HCT116 (cell line): ENCODE data around the gene COL20A1. TPM values are rescaled to one million over a fixed set of nuclear protein-coding genes. Genes with fewer than 3 reads are reported as not detected.

ENCODE experiments used
- ATAC-seq: fragments of 200-7000 bp; cut with Tn5 transposase; 2 replicates; pipeline ENCODE4 v1.9.1; 2020; ENCODE audit warnings: mild to moderate bottlenecking, moderate library complexity
- BruUV-seq: library from RNA; stranded (reverse); fragments of 400-500 nt; replicated peaks from 2 replicates; lab custom pipeline; 2021; lab: Mats Ljungman, UMichigan
- CTCF ChIA-PET: fragments of 300-600 bp; sonication (Branson Sonifier 250); formaldehyde crosslinking; loops from one replicate; lab custom pipeline; 2021; ENCODE audit warnings: antibody characterized with exemption; lab: Charles Lee
- POLR2A ChIA-PET: fragments of 300-600, 350-600 bp; sonication (Branson Sonifier 250); formaldehyde crosslinking; loops from one replicate; lab custom pipeline; 2021; ENCODE audit warnings: antibody characterized with exemption; lab: Charles Lee
- RAD21 ChIA-PET, 2 experiments: fragments of 300-600 bp; sonication (Branson Sonifier 250); formaldehyde crosslinking; loops; one replicate each; lab custom pipeline; 2023; ENCODE audit warnings: low total read pairs in 2 of 2; ENCODE audit not compliant: uncharacterized antibody in 2 of 2, unreplicated experiment in 2 of 2, low non-redundant PET in 1 of 2; lab: Charles Lee
- DNase-seq: peaks from one replicate; pipeline ENCODE4 v3.0.0-alpha.2; 2010; ENCODE audit warnings: low read depth, low spot score
- H2AFZ ChIP-seq: fragments of 200-600 bp; shearing (Covaris generic), sonication (generic); 2 replicates; pipeline ENCODE4 v1.6.1; 2017; ENCODE audit warnings: low read depth, mixed run types, mixed read lengths, antibody characterized with exemption, low read length; ENCODE audit not compliant: poor library complexity, severe bottlenecking
- H3K27ac ChIP-seq: 2 replicates; pipeline ENCODE4 v1.5.1; 2012; ENCODE audit warnings: low read depth, low read length
- H3K27me3 ChIP-seq: fragments of 200-600 bp; sonication (generic); 2 replicates; pipeline ENCODE4 v1.6.1; 2016; ENCODE audit warnings: mixed run types, low read length, mixed read lengths; ENCODE audit not compliant: insufficient read depth
- H3K36me3 ChIP-seq, 2 experiments: fragments of 200-500 bp in 1 of 2; fragments of 200-600 bp in 1 of 2; sonication (Bioruptor generic) in 1 of 2; sonication (generic) in 1 of 2; 2 replicates each; pipeline versions ENCODE4 v1.5.1 to v1.6.1; 2014 to 2016; ENCODE audit warnings: low read length in 2 of 2, inconsistent platforms in 1 of 2, mixed read lengths in 1 of 2, mixed run types in 1 of 2; ENCODE audit not compliant: insufficient read depth in 2 of 2, control insufficient read depth in 1 of 2
- H3K4me1 ChIP-seq, 2 experiments: fragments of 200-600 bp in 1 of 2; sonication (generic) in 1 of 2; 2 replicates each; pipeline versions ENCODE4 v1.5.1 to v1.6.1; 2012 to 2017; ENCODE audit warnings: low read length in 2 of 2, inconsistent platforms in 1 of 2, mild to moderate bottlenecking in 1 of 2, mixed read lengths in 1 of 2, mixed run types in 1 of 2, moderate library complexity in 1 of 2; ENCODE audit not compliant: insufficient read depth in 2 of 2, control insufficient read depth in 1 of 2
- H3K4me2 ChIP-seq: fragments of 200-600 bp; sonication (generic); 2 replicates; pipeline ENCODE4 v1.6.1; 2017; ENCODE audit warnings: mixed run types, low read length, mixed read lengths
- H3K4me3 ChIP-seq, 2 experiments: fragments of 200-600 bp in 1 of 2; sonication (generic) in 1 of 2; replicated peaks in 1 of 2; 2 replicates each; pipeline ENCODE4 v1.5.1; 2011 to 2016; ENCODE audit warnings: low read length in 2 of 2, control low read depth in 1 of 2, low read depth in 1 of 2, mild to moderate bottlenecking in 1 of 2, mixed read lengths in 1 of 2, mixed run types in 1 of 2
- H3K79me2 ChIP-seq: fragments of 200-600 bp; sonication (generic); 2 replicates; pipeline ENCODE4 v1.6.1; 2017; ENCODE audit warnings: mild to moderate bottlenecking, mixed run types, low read length, moderate library complexity, mixed read lengths; ENCODE audit not compliant: insufficient read depth
- H3K9ac ChIP-seq: fragments of 200-600 bp; sonication (generic); 2 replicates; pipeline ENCODE4 v1.6.1; 2016; ENCODE audit warnings: low read length, mixed read lengths
- H3K9me2 ChIP-seq: fragments of 200-600 bp; sonication (generic), shearing (Covaris generic); 2 replicates; pipeline ENCODE4 v1.6.1; 2017; ENCODE audit warnings: mixed run types, mild to moderate bottlenecking, moderate library complexity; ENCODE audit not compliant: insufficient read depth
- H3K9me3 ChIP-seq, 2 experiments: fragments of 200-500 bp in 1 of 2; fragments of 200-600 bp in 1 of 2; sonication (Bioruptor generic) in 1 of 2; sonication (generic) in 1 of 2; 2 replicates each; pipeline ENCODE4 v1.6.1; 2014 to 2017; ENCODE audit warnings: low read length in 2 of 2, mixed read lengths in 2 of 2, inconsistent platforms in 1 of 2, low read depth in 1 of 2, mild to moderate bottlenecking in 1 of 2, mixed run types in 1 of 2, moderate library complexity in 1 of 2; ENCODE audit not compliant: control insufficient read depth in 1 of 2, insufficient read depth in 1 of 2
- H4K20me1 ChIP-seq: fragments of 200-600 bp; sonication (generic), shearing (Covaris generic); 2 replicates; pipeline ENCODE4 v1.6.1; 2017; ENCODE audit warnings: mixed run types, mild to moderate bottlenecking, moderate library complexity; ENCODE audit not compliant: insufficient read depth
- CEBPB ChIP-seq: IDR thresholded peaks from 2 replicates; pipeline ENCODE4 v1.6.1; 2012; ENCODE audit warnings: low read depth
- EGR1 ChIP-seq: IDR thresholded peaks from 2 replicates; pipeline ENCODE4 v1.6.1; 2012; ENCODE audit warnings: low read depth
- ELF1 ChIP-seq: IDR thresholded peaks from 2 replicates; pipeline ENCODE4 v1.6.1; 2012; ENCODE audit warnings: low read depth, borderline replicate concordance
- EZH2 ChIP-seq: fragments of 200-600 bp; sonication (generic); IDR thresholded peaks from 2 replicates; pipeline ENCODE4 v1.6.1; 2017; ENCODE audit warnings: antibody characterized with exemption, mixed run types
- POLR2A ChIP-seq: IDR thresholded peaks from 2 replicates; pipeline ENCODE4 v1.7.0; 2011; ENCODE audit warnings: borderline replicate concordance; ENCODE audit not compliant: insufficient read depth, insufficient read length; ENCODE audit errors: extremely low read depth
- intact Hi-C: fragments of 100-400 bp; cut with micrococcal nuclease; formaldehyde crosslinking; loops from 2 replicates; pipeline ENCODE4 v1.10.0; 2022
- total RNA-seq: library from RNA; stranded (reverse); gene quantifications from one replicate; pipeline ENCODE4 v1.2.1, GENCODE V29; 2021; ENCODE audit not compliant: unreplicated experiment
- TF ChIP-seq, protein P1 (sequence below): IDR thresholded peaks from 2 replicates; pipeline ENCODE4 v1.6.1; 2012; ENCODE audit warnings: low read depth

The COL20A1 gene
- total RNA-seq, 1 experiment from 2014 or later = 0.34 TPM

GRCh38 chr20:63356931-63357879, 64.2 kb downstream of the COL20A1 start:
- CTCF ChIA-PET = no interaction called here
- TF ChIP-seq, protein P1, sequence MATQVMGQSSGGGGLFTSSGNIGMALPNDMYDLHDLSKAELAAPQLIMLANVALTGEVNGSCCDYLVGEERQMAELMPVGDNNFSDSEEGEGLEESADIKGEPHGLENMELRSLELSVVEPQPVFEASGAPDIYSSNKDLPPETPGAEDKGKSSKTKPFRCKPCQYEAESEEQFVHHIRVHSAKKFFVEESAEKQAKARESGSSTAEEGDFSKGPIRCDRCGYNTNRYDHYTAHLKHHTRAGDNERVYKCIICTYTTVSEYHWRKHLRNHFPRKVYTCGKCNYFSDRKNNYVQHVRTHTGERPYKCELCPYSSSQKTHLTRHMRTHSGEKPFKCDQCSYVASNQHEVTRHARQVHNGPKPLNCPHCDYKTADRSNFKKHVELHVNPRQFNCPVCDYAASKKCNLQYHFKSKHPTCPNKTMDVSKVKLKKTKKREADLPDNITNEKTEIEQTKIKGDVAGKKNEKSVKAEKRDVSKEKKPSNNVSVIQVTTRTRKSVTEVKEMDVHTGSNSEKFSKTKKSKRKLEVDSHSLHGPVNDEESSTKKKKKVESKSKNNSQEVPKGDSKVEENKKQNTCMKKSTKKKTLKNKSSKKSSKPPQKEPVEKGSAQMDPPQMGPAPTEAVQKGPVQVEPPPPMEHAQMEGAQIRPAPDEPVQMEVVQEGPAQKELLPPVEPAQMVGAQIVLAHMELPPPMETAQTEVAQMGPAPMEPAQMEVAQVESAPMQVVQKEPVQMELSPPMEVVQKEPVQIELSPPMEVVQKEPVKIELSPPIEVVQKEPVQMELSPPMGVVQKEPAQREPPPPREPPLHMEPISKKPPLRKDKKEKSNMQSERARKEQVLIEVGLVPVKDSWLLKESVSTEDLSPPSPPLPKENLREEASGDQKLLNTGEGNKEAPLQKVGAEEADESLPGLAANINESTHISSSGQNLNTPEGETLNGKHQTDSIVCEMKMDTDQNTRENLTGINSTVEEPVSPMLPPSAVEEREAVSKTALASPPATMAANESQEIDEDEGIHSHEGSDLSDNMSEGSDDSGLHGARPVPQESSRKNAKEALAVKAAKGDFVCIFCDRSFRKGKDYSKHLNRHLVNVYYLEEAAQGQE = no peak
- no peak for TF ChIP-seq ELF1
- no peak for TF ChIP-seq POLR2A
- no peak for TF ChIP-seq EGR1
- TF ChIP-seq CEBPB = no peak
- no peak for TF ChIP-seq EZH2

More at GRCh38 chr20:63356931-63357879, 64.2 kb downstream of the COL20A1 start:
- RAD21 ChIA-PET = no interaction called here
- no peak overlapping the region for H3K4me3 ChIP-seq
- ATAC-seq (no peak), DNase-seq (no peak)
- H3K36me3 ChIP-seq = no peaks in the 10 kb centered on the region
- no peak overlapping the region for H3K4me2 ChIP-seq
- no peak overlapping the region; the same call in 1 of the 2 replicates for H3K27ac ChIP-seq
- no TSS peak for BruUV-seq
- intact Hi-C loops = no loop called here
- no peak overlapping the region for H2AFZ ChIP-seq
- H4K20me1 ChIP-seq = no peaks in the 10 kb centered on the region
- no peaks in the 10 kb centered on the region for H3K79me2 ChIP-seq
- H3K9ac ChIP-seq = no peak overlapping the region
- no peaks in the 10 kb centered on the region for H3K4me1 ChIP-seq
- H3K9me2 ChIP-seq = no peaks in the 10 kb centered on the region
- H3K9me3 ChIP-seq = no peaks in the 10 kb centered on the region
- POLR2A ChIA-PET = no interaction called here
- H3K27me3 ChIP-seq = no peaks in the 10 kb centered on the region
